Measurements from ENCODE around the gene FMNL2. TPM values are rescaled to one million over a fixed set of nuclear protein-coding genes. Genes with fewer than 3 reads are reported as not detected.
A peak's percentile ranks its signal among the peaks of the same experiment; 100 is the strongest.

FMNL2 gene
- polyA plus RNA-seq, 4 donors: 7.0 to 23.3 (median 8.7) TPM

- WGBS, 3 donors: 88 to 92% (median 91%) methylated on average over 2 of the region's 2 CpGs
- no peak for DNase-seq
- FAIRE-seq: no peak
- Histone ChIP-seq H3K27ac (ENCODE audit: low read depth in 1 of 3, low read length in 2 of 3) (no peak overlapping the region), H3K9me3 (ENCODE audit: control insufficient read depth in 2 of 2, insufficient read depth in 1 of 2, low read depth in 1 of 2, low read length in 1 of 2) (no peaks in the 10 kb centered on the region), H3K4me3 (ENCODE audit: low read depth in 1 of 3, low read length in 3 of 3) (no peak overlapping the region), H3K27me3 (ENCODE audit: control insufficient read depth in 3 of 3, insufficient read depth in 3 of 3, low read length in 3 of 3) (no peaks in the 10 kb centered on the region), H3K36me3 (ENCODE audit: control insufficient read depth in 3 of 3, insufficient read depth in 2 of 3, low read depth in 1 of 3, low read length in 3 of 3) (no peaks in the 10 kb centered on the region), H3K4me1 (ENCODE audit: control insufficient read depth in 3 of 3, insufficient read depth in 2 of 3, low read depth in 1 of 3, low read length in 2 of 3) (no peaks in the 10 kb centered on the region)
Measured at GRCh38 chr2:152459091-152459490, 124.1 kb downstream of the FMNL2 start.

GRCh38 chr2:152460567-152460966, 125.6 kb downstream of the FMNL2 start:
- H3K4me3 ChIP-seq (ENCODE audit: low read depth in 1 of 3, low read length in 3 of 3): no peak overlapping the region
- FAIRE-seq: no peak
- 91 to 93% (median 92%) methylated on average over 6 of the region's 6 CpGs for WGBS, 3 donors
- H3K36me3 ChIP-seq (ENCODE audit: control insufficient read depth in 3 of 3, insufficient read depth in 2 of 3, low read depth in 1 of 3, low read length in 3 of 3): no peaks in the 10 kb centered on the region
- H3K27ac ChIP-seq (ENCODE audit: low read depth in 1 of 3, low read length in 2 of 3): no peak overlapping the region
- H3K27me3 ChIP-seq (ENCODE audit: control insufficient read depth in 3 of 3, insufficient read depth in 3 of 3, low read length in 3 of 3): no peaks in the 10 kb centered on the region
- H3K9me3 ChIP-seq (ENCODE audit: control insufficient read depth in 2 of 2, insufficient read depth in 1 of 2, low read depth in 1 of 2, low read length in 1 of 2): no peaks in the 10 kb centered on the region
- H3K4me1 ChIP-seq (ENCODE audit: control insufficient read depth in 3 of 3, insufficient read depth in 2 of 3, low read depth in 1 of 3, low read length in 2 of 3): peaks cover 0 to 5% (median 0%) of the 10 kb centered on the region in 3 donors
- no peak for DNase-seq

GRCh38 chr2:152462120-152462519, 127.1 kb downstream of the FMNL2 start:
- peaks cover 0 to 8% (median 0%) of the 10 kb centered on the region in 3 donors for H3K4me1 ChIP-seq (ENCODE audit: control insufficient read depth in 3 of 3, insufficient read depth in 2 of 3, low read depth in 1 of 3, low read length in 2 of 3)
- no peaks in the 10 kb centered on the region for H3K9me3 ChIP-seq (ENCODE audit: control insufficient read depth in 2 of 2, insufficient read depth in 1 of 2, low read depth in 1 of 2, low read length in 1 of 2)
- H3K27me3 ChIP-seq (ENCODE audit: control insufficient read depth in 3 of 3, insufficient read depth in 3 of 3, low read length in 3 of 3): no peaks in the 10 kb centered on the region
- no peak overlapping the region for H3K27ac ChIP-seq (ENCODE audit: low read depth in 1 of 3, low read length in 2 of 3)
- no peaks in the 10 kb centered on the region for H3K36me3 ChIP-seq (ENCODE audit: control insufficient read depth in 3 of 3, insufficient read depth in 2 of 3, low read depth in 1 of 3, low read length in 3 of 3)
- FAIRE-seq: no peak
- DNase-seq: no peak
- 85 to 96% (median 90%) methylated on average over 3 of the region's 3 CpGs for WGBS, 3 donors
- H3K4me3 ChIP-seq (ENCODE audit: low read depth in 1 of 3, low read length in 3 of 3): no peak overlapping the region

GRCh38 chr2:152462779-152463178, 127.8 kb downstream of the FMNL2 start:
- WGBS, 3 donors: 58 to 78% (median 61%) methylated on average over 5 of the region's 5 CpGs
- FAIRE-seq: no peak

GRCh38 chr2:152464851-152465470, 130.0 kb downstream of the FMNL2 start:
- no peak overlapping the region for H3K27ac ChIP-seq (ENCODE audit: low read depth in 1 of 3, low read length in 2 of 3)
- DNase-seq (no peak), FAIRE-seq (no peak)
- no peaks in the 10 kb centered on the region for H3K27me3 ChIP-seq (ENCODE audit: control insufficient read depth in 3 of 3, insufficient read depth in 3 of 3, low read length in 3 of 3)
- H3K9me3 ChIP-seq (ENCODE audit: control insufficient read depth in 2 of 2, insufficient read depth in 1 of 2, low read depth in 1 of 2, low read length in 1 of 2): no peaks in the 10 kb centered on the region
- H3K4me3 ChIP-seq (ENCODE audit: low read depth in 1 of 3, low read length in 3 of 3): no peak overlapping the region
- peaks cover 2 to 16% (median 3%) of the 10 kb centered on the region in 3 donors for H3K4me1 ChIP-seq (ENCODE audit: control insufficient read depth in 3 of 3, insufficient read depth in 2 of 3, low read depth in 1 of 3, low read length in 2 of 3)
- WGBS, 3 donors: 85 to 95% (median 89%) methylated on average over 7 of the region's 7 CpGs
- H3K36me3 ChIP-seq (ENCODE audit: control insufficient read depth in 3 of 3, insufficient read depth in 2 of 3, low read depth in 1 of 3, low read length in 3 of 3): no peaks in the 10 kb centered on the region

More at GRCh38 chr2:152462779-152463178, 127.8 kb downstream of the FMNL2 start:
- DNase-seq: no peak
- Histone ChIP-seq H3K36me3 (ENCODE audit: control insufficient read depth in 3 of 3, insufficient read depth in 2 of 3, low read depth in 1 of 3, low read length in 3 of 3) (no peaks in the 10 kb centered on the region), H3K27ac (ENCODE audit: low read depth in 1 of 3, low read length in 2 of 3) (no peak overlapping the region), H3K4me1 (ENCODE audit: control insufficient read depth in 3 of 3, insufficient read depth in 2 of 3, low read depth in 1 of 3, low read length in 2 of 3) (peaks cover 0 to 8% (median 0%) of the 10 kb centered on the region in 3 donors), H3K9me3 (ENCODE audit: control insufficient read depth in 2 of 2, insufficient read depth in 1 of 2, low read depth in 1 of 2, low read length in 1 of 2) (no peaks in the 10 kb centered on the region), H3K4me3 (ENCODE audit: low read depth in 1 of 3, low read length in 3 of 3) (no peak overlapping the region), H3K27me3 (ENCODE audit: control insufficient read depth in 3 of 3, insufficient read depth in 3 of 3, low read length in 3 of 3) (no peaks in the 10 kb centered on the region)

- H3K27me3 ChIP-seq (ENCODE audit: control insufficient read depth in 3 of 3, insufficient read depth in 3 of 3, low read length in 3 of 3): no peaks in the 10 kb centered on the region
- FAIRE-seq (no peak), DNase-seq (no peak)
- no peaks in the 10 kb centered on the region for H3K36me3 ChIP-seq (ENCODE audit: control insufficient read depth in 3 of 3, insufficient read depth in 2 of 3, low read depth in 1 of 3, low read length in 3 of 3)
- no peak overlapping the region for H3K27ac ChIP-seq (ENCODE audit: low read depth in 1 of 3, low read length in 2 of 3)
- H3K4me3 ChIP-seq (ENCODE audit: low read depth in 1 of 3, low read length in 3 of 3): no peak overlapping the region
- 58 to 70% (median 59%) methylated on average over 3 of the region's 3 CpGs for WGBS, 3 donors
- no peaks in the 10 kb centered on the region for H3K9me3 ChIP-seq (ENCODE audit: control insufficient read depth in 2 of 2, insufficient read depth in 1 of 2, low read depth in 1 of 2, low read length in 1 of 2)
- H3K4me1 ChIP-seq (ENCODE audit: control insufficient read depth in 3 of 3, insufficient read depth in 2 of 3, low read depth in 1 of 3, low read length in 2 of 3): peaks cover 2 to 21% (median 3%) of the 10 kb centered on the region in 3 donors
Measured at GRCh38 chr2:152465541-152465940, 130.6 kb downstream of the FMNL2 start.

GRCh38 chr2:152466041-152466440, 131.1 kb downstream of the FMNL2 start:
- FAIRE-seq: no peak
- no peaks in the 10 kb centered on the region for H3K9me3 ChIP-seq (ENCODE audit: control insufficient read depth in 2 of 2, insufficient read depth in 1 of 2, low read depth in 1 of 2, low read length in 1 of 2)
- DNase-seq: peak; percentile 41 to 54
- H3K27ac ChIP-seq (ENCODE audit: low read depth in 1 of 3, low read length in 2 of 3): no peak overlapping the region
- 26 to 62% (median 41%) methylated on average over 6 of the region's 6 CpGs for WGBS, 3 donors
- peaks cover 2 to 25% (median 3%) of the 10 kb centered on the region in 3 donors for H3K4me1 ChIP-seq (ENCODE audit: control insufficient read depth in 3 of 3, insufficient read depth in 2 of 3, low read depth in 1 of 3, low read length in 2 of 3)
- no peak overlapping the region for H3K4me3 ChIP-seq (ENCODE audit: low read depth in 1 of 3, low read length in 3 of 3)
- no peaks in the 10 kb centered on the region for H3K36me3 ChIP-seq (ENCODE audit: control insufficient read depth in 3 of 3, insufficient read depth in 2 of 3, low read depth in 1 of 3, low read length in 3 of 3)
- H3K27me3 ChIP-seq (ENCODE audit: control insufficient read depth in 3 of 3, insufficient read depth in 3 of 3, low read length in 3 of 3): no peaks in the 10 kb centered on the region

- Histone ChIP-seq H3K4me1 (ENCODE audit: control insufficient read depth in 3 of 3, insufficient read depth in 2 of 3, low read depth in 1 of 3, low read length in 2 of 3) (peaks cover 6 to 36% (median 10%) of the 10 kb centered on the region in 3 donors), H3K27me3 (ENCODE audit: control insufficient read depth in 3 of 3, insufficient read depth in 3 of 3, low read length in 3 of 3) (no peaks in the 10 kb centered on the region), H3K36me3 (ENCODE audit: control insufficient read depth in 3 of 3, insufficient read depth in 2 of 3, low read depth in 1 of 3, low read length in 3 of 3) (no peaks in the 10 kb centered on the region), H3K9me3 (ENCODE audit: control insufficient read depth in 2 of 2, insufficient read depth in 1 of 2, low read depth in 1 of 2, low read length in 1 of 2) (no peaks in the 10 kb centered on the region), H3K4me3 (ENCODE audit: low read depth in 1 of 3, low read length in 3 of 3) (no peak overlapping the region), H3K27ac (ENCODE audit: low read depth in 1 of 3, low read length in 2 of 3) (peak overlapping the region in 1 of 3 donors; percentile 22)
- WGBS, 3 donors: 63 to 87% (median 80%) methylated on average over 10 of the region's 10 CpGs
- DNase-seq (no peak), FAIRE-seq (no peak)
Measured at GRCh38 chr2:152466980-152467676, 132.2 kb downstream of the FMNL2 start.
